Astrocyte of the cerebellum (primary cell): ENCODE results near the gene MUC13.

Source experiments
- DNase-seq: peaks from one replicate; pipeline ENCODE4 v3.0.0-alpha.2; 2011; ENCODE audit warnings: low read depth
- H3K4me3 ChIP-seq: 2 replicates; pipeline ENCODE4 v1.5.1; 2011; ENCODE audit warnings: mild to moderate bottlenecking, low read depth, low read length, moderate library complexity
- in situ Hi-C: cut with HindIII; loops from 2 replicates; pipeline ENCODE4 v1.10.0; 2017; ENCODE audit warnings: low sequenced_read_pairs
- TF ChIP-seq, protein P1 (sequence below): IDR thresholded peaks from 2 replicates; pipeline ENCODE4 v1.5.1; 2012; ENCODE audit warnings: low read length, low read depth, moderate library complexity, mild to moderate bottlenecking; ENCODE audit errors: missing control alignments

The MUC13 gene

GRCh38 chr3:124893526-124893925, 41.0 kb downstream of the MUC13 start:
- TF ChIP-seq, protein P1, sequence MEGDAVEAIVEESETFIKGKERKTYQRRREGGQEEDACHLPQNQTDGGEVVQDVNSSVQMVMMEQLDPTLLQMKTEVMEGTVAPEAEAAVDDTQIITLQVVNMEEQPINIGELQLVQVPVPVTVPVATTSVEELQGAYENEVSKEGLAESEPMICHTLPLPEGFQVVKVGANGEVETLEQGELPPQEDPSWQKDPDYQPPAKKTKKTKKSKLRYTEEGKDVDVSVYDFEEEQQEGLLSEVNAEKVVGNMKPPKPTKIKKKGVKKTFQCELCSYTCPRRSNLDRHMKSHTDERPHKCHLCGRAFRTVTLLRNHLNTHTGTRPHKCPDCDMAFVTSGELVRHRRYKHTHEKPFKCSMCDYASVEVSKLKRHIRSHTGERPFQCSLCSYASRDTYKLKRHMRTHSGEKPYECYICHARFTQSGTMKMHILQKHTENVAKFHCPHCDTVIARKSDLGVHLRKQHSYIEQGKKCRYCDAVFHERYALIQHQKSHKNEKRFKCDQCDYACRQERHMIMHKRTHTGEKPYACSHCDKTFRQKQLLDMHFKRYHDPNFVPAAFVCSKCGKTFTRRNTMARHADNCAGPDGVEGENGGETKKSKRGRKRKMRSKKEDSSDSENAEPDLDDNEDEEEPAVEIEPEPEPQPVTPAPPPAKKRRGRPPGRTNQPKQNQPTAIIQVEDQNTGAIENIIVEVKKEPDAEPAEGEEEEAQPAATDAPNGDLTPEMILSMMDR, result no peak
- no peak for DNase-seq
- no peak overlapping the region for H3K4me3 ChIP-seq
- in situ Hi-C loops, result loop anchor here (5.0 kb wide), 1 partner anchor 126 kb away; no protein-coding TSS in a partner anchor

DNA sequence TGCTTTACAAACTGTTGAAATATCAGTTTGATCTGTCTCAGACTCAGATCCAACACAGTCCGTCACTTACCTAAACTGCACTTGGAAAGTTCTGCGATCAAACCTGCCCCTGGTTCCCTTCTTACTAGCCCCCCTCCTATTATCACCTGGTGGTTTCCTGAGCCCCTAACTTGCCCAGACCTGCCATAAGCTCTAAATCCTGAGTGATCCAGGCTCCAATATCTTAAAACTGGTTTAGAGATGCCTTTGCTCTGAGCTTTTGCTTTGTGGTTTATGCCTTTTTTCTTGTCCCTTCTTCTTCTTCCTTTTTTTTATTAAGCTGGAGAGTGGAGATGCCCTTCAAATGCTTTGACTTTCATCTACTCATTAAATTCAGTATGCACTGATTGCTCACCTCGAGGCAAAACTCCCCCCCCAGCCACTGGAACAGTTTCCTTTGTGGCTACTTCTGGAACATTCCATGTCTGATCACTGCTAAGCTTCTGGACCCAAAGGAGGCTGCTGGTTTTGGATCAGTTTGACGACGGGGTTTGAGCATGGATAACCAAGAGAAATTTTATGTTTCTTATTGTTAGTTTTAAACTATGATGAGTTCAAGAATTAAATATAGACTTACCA, 43.9 kb downstream of the MUC13 start:
- in situ Hi-C loops, result loop anchor here (5.0 kb wide), 1 partner anchor 123 kb away; no protein-coding TSS in a partner anchor
- H3K4me3 ChIP-seq, result no peak overlapping the region
- no peak for DNase-seq
- TF ChIP-seq, protein P1, result no peak

DNA sequence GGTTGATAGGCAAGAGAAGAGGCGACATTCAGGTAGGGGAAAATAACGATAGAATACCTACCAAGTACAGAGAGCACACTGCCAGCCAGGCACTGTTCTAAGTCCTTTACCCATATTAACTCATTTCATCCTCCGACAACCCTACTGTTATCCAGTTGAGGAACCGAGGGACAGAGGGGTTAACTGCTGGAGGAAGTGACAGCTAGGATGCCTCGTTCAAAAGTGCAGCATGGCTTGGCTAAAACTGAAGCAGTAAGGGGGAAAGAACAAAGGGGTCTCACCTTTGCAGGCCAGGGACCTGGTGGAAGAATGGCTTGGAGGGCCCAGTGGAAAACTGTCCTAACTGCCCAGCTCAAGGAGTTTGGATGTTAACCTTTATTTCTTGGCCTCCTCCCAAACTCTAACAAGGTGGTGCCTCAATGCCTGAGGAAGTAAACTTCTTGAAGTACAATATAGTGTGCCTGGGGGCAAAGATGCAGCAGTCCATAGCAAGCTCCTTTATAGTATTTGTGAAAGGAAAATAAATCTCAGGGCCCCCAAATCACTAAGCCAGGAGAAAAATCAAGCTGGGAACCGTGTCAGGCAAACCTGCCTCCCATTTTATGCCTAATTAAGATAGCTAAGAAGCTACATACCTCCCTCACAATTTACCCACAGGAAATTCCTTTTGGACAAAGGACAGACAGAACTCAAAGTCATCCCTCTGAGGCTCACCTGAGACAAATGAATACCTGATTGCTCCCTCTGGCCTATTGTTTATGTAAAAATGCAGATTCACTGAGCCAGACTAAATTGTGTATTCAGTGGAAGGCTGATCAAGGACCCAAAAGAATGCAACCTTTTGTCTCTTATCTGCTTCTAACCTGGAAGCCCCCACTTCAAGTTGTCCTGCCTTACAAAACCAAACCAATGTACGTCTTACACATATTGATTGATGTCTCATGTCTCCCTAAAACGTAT, 45.8 kb downstream of the MUC13 start:
- in situ Hi-C loops, result no loop called here
- no peak overlapping the region for H3K4me3 ChIP-seq
- no peak for DNase-seq
- TF ChIP-seq, protein P1, result no peak

DNA sequence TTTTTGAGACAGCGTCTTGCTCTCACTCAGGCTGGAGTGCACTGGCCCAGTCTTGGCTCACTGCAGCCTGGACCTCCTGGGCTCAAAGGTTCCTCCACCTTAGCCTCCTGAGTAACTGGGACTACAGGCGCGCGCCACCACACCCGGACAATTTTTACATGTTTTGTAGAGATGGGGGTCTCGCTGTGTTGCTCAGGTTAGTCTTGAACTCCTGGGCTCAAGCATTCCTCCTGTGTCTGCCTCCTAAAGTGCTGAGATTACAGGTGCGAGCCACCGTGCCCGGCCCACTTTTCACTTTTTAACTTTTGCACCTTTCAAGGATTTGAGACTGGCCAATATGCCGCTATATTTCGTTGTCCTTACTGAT, 46.6 kb downstream of the MUC13 start:
- in situ Hi-C loops, result no loop called here
- TF ChIP-seq, protein P1, result no peak

DNA sequence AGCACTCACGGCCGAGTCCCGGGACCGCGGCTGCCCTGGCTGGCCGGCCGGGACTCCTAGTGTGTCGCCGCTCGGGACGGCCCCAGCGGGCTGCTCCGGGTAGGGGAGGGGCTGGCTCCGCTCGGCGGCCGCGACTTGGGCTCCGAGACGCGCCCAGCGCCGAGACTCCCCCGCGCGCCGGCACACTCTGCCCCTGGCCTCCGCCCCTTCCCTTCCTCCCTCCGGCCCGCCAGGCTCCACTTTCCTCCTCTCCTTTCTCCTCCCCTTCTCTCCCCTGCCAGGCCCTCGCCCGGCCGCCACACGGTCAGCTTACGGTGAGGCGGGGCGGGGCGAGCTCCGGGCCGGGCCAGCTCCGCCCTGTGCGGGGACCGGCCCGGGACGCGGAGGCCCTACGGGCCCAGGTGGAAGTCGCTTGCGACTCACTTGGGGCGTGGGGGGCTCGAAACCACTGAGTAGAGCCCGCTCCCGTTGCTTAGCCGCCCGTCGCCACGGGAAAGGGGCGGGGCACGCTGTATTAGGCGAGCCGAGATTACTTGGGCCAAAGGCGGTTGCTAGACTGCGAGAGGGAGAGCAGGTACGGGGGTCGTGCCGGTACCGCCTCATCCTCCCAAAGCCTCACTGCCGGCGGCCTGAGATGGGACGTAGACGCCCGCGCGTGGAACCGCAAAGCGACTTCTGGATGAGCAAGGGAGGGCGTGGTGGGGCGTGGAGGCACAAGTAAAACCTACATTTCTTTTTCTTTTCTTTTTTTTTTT, 47.2 kb downstream of the MUC13 start, which contains the start of gene ITGB5:
ITGB5 (minus strand) TSS at position 189 of the 755 bp plus-strand sequence. CDS start 365 bp downstream, outside the sequence.
- DNase-seq, result peak; percentile 43
- peak within 1 kb of the TSS; percentile 70 for H3K4me3 ChIP-seq
- TF ChIP-seq, protein P1, result no peak
- in situ Hi-C loops, result no loop called here

More for the DNA sequence above, 46.6 kb downstream of the MUC13 start:
- no peak for DNase-seq
- peak overlapping the region; percentile 70 for H3K4me3 ChIP-seq
